ENCODE measurements around the gene PROSER2. TPM values are rescaled to one million over a fixed set of nuclear protein-coding genes. Genes with fewer than 3 reads are reported as not detected.

Gene PROSER2
- total and polyA plus RNA-seq, 9 of the 15 experiments (the other 6 are each of a cell fraction or from before 2014, with no cell fraction given) = 0.62 to 14.8 (median 2.9) TPM

- TF ChIP-seq MTA1 (IDR thresholded peaks at IDR 0.05; ENCODE audit: borderline replicate concordance) = no peak
- TF ChIP-seq PRDM10 (IDR thresholded peaks at IDR 0.05; ENCODE audit: partially characterized antibody) = no peak
- TF ChIP-seq STAG1 (CRISPR knock-in tag; IDR thresholded peaks at IDR 0.05; ENCODE audit: borderline replicate concordance) = no peak
- TF ChIP-seq PHTF2 (CRISPR knock-in tag; IDR thresholded peaks at IDR 0.05) = no peak
- no peak for TF ChIP-seq ZC3H11A (IDR thresholded peaks at IDR 0.05; ENCODE audit: low read depth, low read length)
- 0 out of 2 replicates have a peak, but pooled peaks have one; percentile 41 for TF ChIP-seq ZNF766 (CRISPR knock-in tag; conservative IDR thresholded peaks at IDR 0.05)
- TF ChIP-seq RFX1 (IDR thresholded peaks at IDR 0.05) = peak; percentile 93
- no peak for TF ChIP-seq ELK1 (CRISPR knock-in tag; IDR thresholded peaks at IDR 0.05)
- TF ChIP-seq ATF7 (IDR thresholded peaks at IDR 0.05) = peak; percentile 18; the same call in 1 of the 2 replicates
- TF ChIP-seq U2AF2 (optimal IDR thresholded peaks at IDR 0.05; ENCODE audit: low read depth, low read length) = no peak
- no peak; the same call in 1 of the 2 replicates for TF ChIP-seq ATF4 (CRISPR knock-in tag; IDR thresholded peaks at IDR 0.05)
- TF ChIP-seq ZNF75A (CRISPR knock-in tag; IDR thresholded peaks at IDR 0.05) = no peak
- no peak for TF ChIP-seq ZNF785 (CRISPR knock-in tag; IDR thresholded peaks at IDR 0.05)
- peak; percentile 49; the same call in 1 of the 2 replicates for TF ChIP-seq HDAC2 (IDR thresholded peaks at IDR 0.05)
- no peak for TF ChIP-seq ZSCAN32 (CRISPR knock-in tag; IDR thresholded peaks at IDR 0.05)
- TF ChIP-seq ZFP91 (CRISPR knock-in tag; IDR thresholded peaks at IDR 0.05) = no peak
- no peak for TF ChIP-seq FOS (IDR thresholded peaks at IDR 0.05; ENCODE audit: extremely low read depth, insufficient read length)
- no peak for TF ChIP-seq HDAC6 (IDR thresholded peaks at IDR 0.05; ENCODE audit: low read depth, low read length)
- TF ChIP-seq RNF219 (CRISPR knock-in tag; IDR thresholded peaks at IDR 0.05) = no peak
Measured at GRCh38 chr10:11874568-11875493, 51.7 kb downstream of the PROSER2 start (continued).
